GM19372 (cell line): ENCODE data around the gene RERG.

ENCODE experiments used
- ATAC-seq: cut with Tn5 transposase; IDR thresholded peaks from one replicate; pipeline ENCODE4 v1.9.1; 2021; ENCODE audit warnings: mild to moderate bottlenecking, low read depth, moderate library complexity; ENCODE audit not compliant: unreplicated experiment

The RERG gene

DNA sequence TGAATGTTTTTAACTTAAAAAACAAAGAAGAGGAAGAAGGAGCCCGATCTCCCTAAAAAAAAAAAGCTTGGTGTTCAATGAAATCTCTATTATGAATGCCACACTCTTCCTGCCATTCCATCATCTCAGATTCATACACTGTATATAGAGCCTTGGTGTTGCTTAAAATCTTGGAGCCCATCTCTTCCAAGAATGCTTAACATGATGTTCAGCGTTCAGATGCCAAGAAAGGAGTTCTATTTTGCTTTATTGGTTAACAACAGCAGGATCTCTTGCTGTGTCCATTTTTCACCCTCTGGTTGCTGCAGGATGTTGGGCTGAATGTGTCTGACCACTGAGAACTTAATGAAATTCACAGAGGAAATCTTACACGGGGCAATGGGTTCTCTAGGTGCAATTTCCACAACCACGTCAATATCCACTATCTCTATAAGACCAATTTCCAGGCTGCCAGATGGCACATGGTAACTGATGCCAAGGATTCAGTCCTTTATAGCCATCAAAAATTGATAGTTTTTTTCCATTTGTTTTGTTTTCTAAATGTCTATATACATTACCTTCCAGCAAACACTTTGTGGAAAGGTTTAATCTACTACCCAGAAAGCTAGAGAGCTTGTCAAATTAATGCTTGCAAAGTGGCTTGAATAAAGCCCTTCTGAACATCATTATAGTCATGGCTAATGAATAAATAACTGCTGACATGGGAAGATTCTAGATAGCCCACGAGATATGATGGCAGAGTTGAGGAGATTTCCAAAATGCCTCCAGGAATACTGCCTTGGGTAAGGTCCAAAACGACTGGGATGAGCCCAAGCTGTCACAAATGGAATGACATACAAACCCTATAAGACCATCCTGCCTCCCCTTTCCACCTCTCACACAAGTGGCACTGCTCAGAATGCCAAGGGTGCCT, 26.5 kb downstream of the RERG start:
- no peak for ATAC-seq

- ATAC-seq, result no peak
Observed at GRCh38 chr12:15193946-15194345, 27.3 kb downstream of the RERG start.

DNA sequence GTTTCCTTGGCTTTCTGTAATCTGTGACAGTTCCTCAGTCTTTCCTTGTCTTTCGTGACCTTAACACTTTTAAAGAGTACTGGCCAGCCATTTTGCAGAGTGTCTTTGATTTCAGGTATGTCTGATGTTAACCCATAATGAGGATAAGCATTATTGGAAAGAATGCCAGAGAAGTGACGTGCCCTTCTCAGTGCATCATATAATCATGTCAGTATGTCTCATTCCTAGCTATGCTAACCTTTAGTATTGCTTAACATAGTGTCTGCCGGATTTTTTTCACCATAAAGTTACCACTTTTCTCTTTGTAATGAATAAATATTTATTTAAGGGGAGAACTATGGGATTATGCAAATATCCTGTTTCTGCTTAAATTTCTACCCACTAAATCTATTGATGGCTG, 28.5 kb downstream of the RERG start:
- ATAC-seq, result no peak

- ATAC-seq, result no peak
Observed at GRCh38 chr12:15188127-15188526, 33.1 kb downstream of the RERG start.

GRCh38 chr12:15186597-15186996, 34.6 kb downstream of the RERG start:
- ATAC-seq, result no peak

DNA sequence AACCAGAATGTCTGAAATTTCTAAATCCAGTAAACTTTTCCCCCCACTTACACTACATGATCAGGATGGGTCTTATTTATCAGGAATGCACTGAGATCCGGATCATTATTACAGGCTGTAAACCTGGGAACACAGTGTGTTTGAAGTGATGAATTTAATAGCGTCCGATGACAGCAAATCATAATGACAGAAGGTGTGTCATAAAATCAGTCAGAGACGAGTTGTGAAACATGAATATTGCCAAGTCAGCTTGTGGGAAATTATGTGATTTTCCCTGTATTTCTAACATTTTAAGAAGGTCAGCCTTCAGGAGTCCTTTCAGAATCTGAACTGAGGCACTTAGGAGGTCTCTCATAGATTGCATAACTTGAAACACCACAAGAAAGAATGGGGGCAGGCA, 36.7 kb downstream of the RERG start:
- ATAC-seq, result no peak

DNA sequence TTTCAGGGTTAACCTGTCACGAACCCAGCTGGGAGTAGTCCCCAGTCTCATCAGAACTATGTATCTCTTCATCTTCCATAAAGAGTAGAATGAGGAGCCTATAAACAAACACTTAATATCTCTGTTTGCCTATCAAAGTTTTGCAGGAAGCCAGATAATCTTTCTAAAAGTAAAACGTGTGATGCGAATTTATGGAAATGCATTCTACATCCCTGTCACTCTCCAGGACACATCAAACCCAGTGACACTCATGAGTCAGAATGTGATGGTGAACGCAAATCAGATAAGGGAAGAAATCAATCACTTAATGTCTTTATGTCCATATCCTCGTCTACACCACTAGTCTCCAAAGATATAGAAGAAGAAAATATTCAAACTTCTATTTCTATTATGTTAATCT, 37.4 kb downstream of the RERG start:
- no peak for ATAC-seq

GRCh38 chr12:15181017-15181683, 40.1 kb downstream of the RERG start:
- no peak for ATAC-seq

GRCh38 chr12:15180325-15180724, 40.9 kb downstream of the RERG start:
- ATAC-seq, result no peak

- ATAC-seq, result no peak
Observed at GRCh38 chr12:15179672-15180071, 41.5 kb downstream of the RERG start.

- ATAC-seq, result no peak
Observed at GRCh38 chr12:15173142-15173541, 48.1 kb downstream of the RERG start.

- no peak for ATAC-seq
Observed at GRCh38 chr12:15172060-15172822, 49.0 kb downstream of the RERG start.

DNA sequence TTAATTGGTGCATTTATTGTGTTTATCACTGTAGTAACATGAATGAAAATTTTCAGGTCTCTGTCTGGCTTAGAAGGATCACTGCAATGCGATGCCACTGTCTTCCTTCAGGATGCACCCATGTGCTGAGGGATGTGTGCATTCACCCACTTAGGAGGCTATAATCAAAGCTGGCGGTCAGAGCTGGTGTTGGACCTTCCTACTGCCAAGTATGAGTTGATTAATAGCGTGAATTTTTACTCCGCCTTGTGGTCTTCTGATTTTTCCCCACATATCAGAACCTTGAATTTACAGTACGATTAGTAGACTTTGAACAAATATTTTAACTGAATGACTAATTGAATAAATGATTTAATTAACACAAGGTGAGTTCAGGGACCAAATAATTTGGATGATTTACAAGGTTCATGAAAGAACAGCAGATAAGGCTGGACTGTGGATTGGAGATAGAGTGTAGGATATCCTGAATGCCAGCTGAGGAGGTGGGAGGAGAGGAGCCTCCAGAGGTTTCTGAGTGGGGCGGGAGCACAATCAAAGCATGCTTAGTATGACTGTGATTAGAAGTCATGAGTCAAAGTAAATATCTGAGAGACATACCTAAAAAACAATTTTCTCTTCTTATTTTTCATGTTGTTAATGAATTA, 50.1 kb downstream of the RERG start:
- no peak for ATAC-seq

GRCh38 chr12:15168026-15168678, 53.1 kb downstream of the RERG start:
- ATAC-seq, result no peak

GRCh38 chr12:15165012-15165659, 56.1 kb downstream of the RERG start:
- no peak for ATAC-seq

GRCh38 chr12:15163030-15163976, 57.9 kb downstream of the RERG start:
- no peak for ATAC-seq

- ATAC-seq, result no peak
Observed at GRCh38 chr12:15158083-15158482, 63.1 kb downstream of the RERG start.

- no peak for ATAC-seq
Observed at GRCh38 chr12:15157269-15157671, 63.9 kb downstream of the RERG start.

DNA sequence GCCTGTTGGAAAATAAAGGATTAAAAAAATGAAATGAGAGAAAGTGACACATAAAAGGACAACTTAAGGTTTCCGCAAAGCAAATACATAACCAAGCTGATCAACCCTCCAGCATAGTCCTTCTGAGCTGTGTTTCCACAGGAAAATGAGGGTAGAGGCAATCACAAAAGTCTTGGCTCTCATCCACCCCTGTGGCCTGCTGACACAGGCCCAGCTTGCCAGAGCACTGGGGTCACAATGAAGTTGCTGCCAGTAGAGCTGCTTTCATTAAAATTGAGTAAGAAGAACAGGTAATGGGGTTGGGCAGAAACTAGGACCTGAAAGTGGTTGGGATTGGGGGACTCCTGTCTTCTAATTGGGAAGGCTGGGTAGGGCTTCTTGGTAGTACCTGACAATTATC, 65.9 kb downstream of the RERG start:
- no peak for ATAC-seq
